ENCODE measurements around the gene TTF2.

TTF2 gene

GRCh38 chr1:117046781-117047180 lies 13.3 kb upstream of the TTF2 start:
- no peak for DNase-seq (ENCODE audit: low spot score)

- DNase-seq (ENCODE audit: low spot score): no peak
Observed at GRCh38 chr1:117047271-117047670, 12.9 kb upstream of the TTF2 start.

GRCh38 chr1:117049857-117050256 lies 10.3 kb upstream of the TTF2 start:
- peak; percentile 52 for DNase-seq (ENCODE audit: low spot score)

GRCh38 chr1:117051224-117052064 lies 8.7 kb upstream of the TTF2 start:
- no peak for DNase-seq (ENCODE audit: low spot score)

GRCh38 chr1:117054068-117054467 lies 6.1 kb upstream of the TTF2 start:
- no peak for DNase-seq (ENCODE audit: low spot score)

- DNase-seq (ENCODE audit: low spot score): no peak
Observed at GRCh38 chr1:117058810-117059209, 1.3 kb upstream of the TTF2 start.

GRCh38 chr1:117059334-117059677 lies 820 bp upstream of the TTF2 start:
- no peak for DNase-seq (ENCODE audit: low spot score)

- DNase-seq (ENCODE audit: low spot score): peak; percentile 23
Observed at GRCh38 chr1:117060441-117061317, 553 bp downstream of the TTF2 start.

GRCh38 chr1:117061986-117062415 lies 1.9 kb downstream of the TTF2 start:
- no peak for DNase-seq (ENCODE audit: low spot score)

- DNase-seq (ENCODE audit: low spot score): no peak
Observed at GRCh38 chr1:117066367-117066766, 6.2 kb downstream of the TTF2 start.

- DNase-seq (ENCODE audit: low spot score): peak; percentile 75
Observed at GRCh38 chr1:117067533-117068370, 7.6 kb downstream of the TTF2 start.

GRCh38 chr1:117068580-117068979 lies 8.5 kb downstream of the TTF2 start:
- DNase-seq (ENCODE audit: low spot score): peak; percentile 60

- DNase-seq (ENCODE audit: low spot score): no peak
Observed at GRCh38 chr1:117069220-117069844, 9.2 kb downstream of the TTF2 start.

- no peak for DNase-seq (ENCODE audit: low spot score)
Observed at GRCh38 chr1:117070124-117070523, 10.0 kb downstream of the TTF2 start.

GRCh38 chr1:117076648-117077047 lies 16.5 kb downstream of the TTF2 start:
- DNase-seq (ENCODE audit: low spot score): no peak

GRCh38 chr1:117077267-117077666 lies 17.1 kb downstream of the TTF2 start:
- no peak for DNase-seq (ENCODE audit: low spot score)

- no peak for DNase-seq (ENCODE audit: low spot score)
Observed at GRCh38 chr1:117079737-117080136, 19.6 kb downstream of the TTF2 start.

GRCh38 chr1:117084231-117084630 lies 24.1 kb downstream of the TTF2 start:
- no peak for DNase-seq (ENCODE audit: low spot score)

GRCh38 chr1:117087686-117088085 lies 27.6 kb downstream of the TTF2 start:
- DNase-seq (ENCODE audit: low spot score): no peak

GRCh38 chr1:117089996-117090395 lies 29.9 kb downstream of the TTF2 start:
- no peak for DNase-seq (ENCODE audit: low spot score)

GRCh38 chr1:117092594-117092993 lies 32.5 kb downstream of the TTF2 start:
- DNase-seq (ENCODE audit: low spot score): no peak

- peak; percentile 38 for DNase-seq (ENCODE audit: low spot score)
Observed at GRCh38 chr1:117093091-117093534, 33.0 kb downstream of the TTF2 start.
